KOPT-K1 (cell line): ENCODE measurements around the gene IMP3.

Source experiments
- H3K27ac ChIP-seq: fragments of 200-600 bp; sonication (generic); 2 replicates; pipeline ENCODE4 v1.5.1; 2016; ENCODE audit warnings: antibody characterized with exemption, mild to moderate bottlenecking, low read depth, low read length; ENCODE audit not compliant: poor library complexity, severe bottlenecking
- H3K36me3 ChIP-seq: fragments of 200-600 bp; sonication (generic); 2 replicates; pipeline ENCODE4 v1.5.1; 2017; ENCODE audit warnings: antibody characterized with exemption, mild to moderate bottlenecking, low read length, moderate library complexity; ENCODE audit not compliant: insufficient read depth
- H3K9me3 ChIP-seq: fragments of 200-600 bp; sonication (generic); 2 replicates; pipeline ENCODE4 v1.5.1; 2017; ENCODE audit warnings: antibody characterized with exemption, low read length, mild to moderate bottlenecking; ENCODE audit not compliant: insufficient read depth, poor library complexity, severe bottlenecking

Gene IMP3

GRCh38 chr15:75676688-75677464 is 36.9 kb upstream of the IMP3 start:
- no peak overlapping the region for H3K27ac ChIP-seq
- H3K36me3 ChIP-seq, result no peaks in the 10 kb centered on the region
- no peaks in the 10 kb centered on the region for H3K9me3 ChIP-seq

- H3K36me3 ChIP-seq, result no peaks in the 10 kb centered on the region
- H3K9me3 ChIP-seq, result no peaks in the 10 kb centered on the region
- H3K27ac ChIP-seq, result no peak overlapping the region
Measured at GRCh38 chr15:75675579-75676404, 35.8 kb upstream of the IMP3 start.

GRCh38 chr15:75674366-75674765 is 34.3 kb upstream of the IMP3 start:
- H3K36me3 ChIP-seq, result no peaks in the 10 kb centered on the region
- no peaks in the 10 kb centered on the region for H3K9me3 ChIP-seq
- H3K27ac ChIP-seq, result no peak overlapping the region

GRCh38 chr15:75673426-75674235 is 33.6 kb upstream of the IMP3 start:
- Histone ChIP-seq H3K9me3 (no peaks in the 10 kb centered on the region), H3K27ac (no peak overlapping the region), H3K36me3 (no peaks in the 10 kb centered on the region)

- Histone ChIP-seq H3K9me3 (no peaks in the 10 kb centered on the region), H3K27ac (no peak overlapping the region), H3K36me3 (no peaks in the 10 kb centered on the region)
Measured at GRCh38 chr15:75672646-75673425, 32.8 kb upstream of the IMP3 start.

- Histone ChIP-seq H3K36me3 (no peaks in the 10 kb centered on the region), H3K9me3 (no peaks in the 10 kb centered on the region), H3K27ac (no peak overlapping the region)
Measured at GRCh38 chr15:75671730-75672602, 31.9 kb upstream of the IMP3 start.

- Histone ChIP-seq H3K9me3 (no peaks in the 10 kb centered on the region), H3K27ac (no peak overlapping the region), H3K36me3 (no peaks in the 10 kb centered on the region)
Measured at GRCh38 chr15:75669879-75670212, 29.8 kb upstream of the IMP3 start.

GRCh38 chr15:75669191-75669878 is 29.3 kb upstream of the IMP3 start:
- Histone ChIP-seq H3K9me3 (no peaks in the 10 kb centered on the region), H3K36me3 (no peaks in the 10 kb centered on the region), H3K27ac (no peak overlapping the region)

- H3K36me3 ChIP-seq, result no peaks in the 10 kb centered on the region
- H3K27ac ChIP-seq, result no peak overlapping the region
- no peaks in the 10 kb centered on the region for H3K9me3 ChIP-seq
Measured at GRCh38 chr15:75666823-75667501, 26.9 kb upstream of the IMP3 start.

GRCh38 chr15:75663931-75664421 is 24.0 kb upstream of the IMP3 start:
- Histone ChIP-seq H3K36me3 (no peaks in the 10 kb centered on the region), H3K9me3 (no peaks in the 10 kb centered on the region), H3K27ac (no peak overlapping the region)

GRCh38 chr15:75662823-75663519 is 22.9 kb upstream of the IMP3 start:
- Histone ChIP-seq H3K9me3 (no peaks in the 10 kb centered on the region), H3K27ac (no peak overlapping the region), H3K36me3 (no peaks in the 10 kb centered on the region)

GRCh38 chr15:75661756-75662140 is 21.7 kb upstream of the IMP3 start:
- H3K27ac ChIP-seq, result no peak overlapping the region
- no peaks in the 10 kb centered on the region for H3K9me3 ChIP-seq
- H3K36me3 ChIP-seq, result no peaks in the 10 kb centered on the region
